Measurements from ENCODE around the gene PRAMEF6.
"Not testable (repeated sequence)": the region's sequence is repeated elsewhere in the genome, so short reads cannot be mapped to it uniquely, and the experiment has no call there.

The PRAMEF6 gene

GRCh38 chr1:12947480-12947879 is at the start of gene PRAMEF6:
Gene PRAMEF6 (minus strand): TSS chr1:12947580. CDS start chr1:12942518, 5,062 bp downstream.
- DNase-seq (ENCODE audit: low read depth), result not testable (repeated sequence)

- not testable (repeated sequence) for DNase-seq (ENCODE audit: low read depth)
Measured at GRCh38 chr1:12924368-12924767, 23.0 kb downstream of the PRAMEF6 start.

- not testable (repeated sequence) for DNase-seq (ENCODE audit: low read depth)
Measured at GRCh38 chr1:12921749-12922148, 25.6 kb downstream of the PRAMEF6 start.

- DNase-seq (ENCODE audit: low read depth), result not testable (repeated sequence)
Measured at GRCh38 chr1:12916310-12916709, 31.1 kb downstream of the PRAMEF6 start, which contains the start of gene PRAMEF7. Gene PRAMEF7 (plus strand): TSS chr1:12916610. CDS start chr1:12917693, 1,083 bp downstream.

- not testable (repeated sequence) for DNase-seq (ENCODE audit: low read depth)
Measured at GRCh38 chr1:12903793-12904572, 43.4 kb downstream of the PRAMEF6 start.

- DNase-seq (ENCODE audit: low read depth), result not testable (repeated sequence)
Measured at GRCh38 chr1:12899186-12899585, 48.2 kb downstream of the PRAMEF6 start.

GRCh38 chr1:12898170-12898569 is 49.2 kb downstream of the PRAMEF6 start, which contains the start of gene PRAMEF10:
Gene PRAMEF10 (minus strand): TSS chr1:12898270. CDS start chr1:12895847, 2,423 bp downstream.
- not testable (repeated sequence) for DNase-seq (ENCODE audit: low read depth)

Data from stimulated activated CD4-positive, alpha-beta T cell treated with anti-CD3 and anti-CD28 coated beads, Interleukin-2, amount 100 ng/mL, for 4 hours (primary cell).